Left renal pelvis (tissue), 4 donors: Measurements from ENCODE around the gene RNF17. TPM values are rescaled to one million over a fixed set of nuclear protein-coding genes. Genes with fewer than 3 reads are reported as not detected.

ENCODE experiments used
- DNase-seq, 4 donors: peaks; one replicate each; pipeline ENCODE4 v3.0.0-alpha.2; 2013; ENCODE audit warnings: low read depth in 4 of 4, low spot score in 3 of 4
- polyA plus RNA-seq, 4 donors: library from polyadenylated mRNA; unstranded; fragments of 120-200 nt; gene quantifications; one replicate each; pipeline ENCODE4 v1.2.1, GENCODE V29; 2013; ENCODE audit not compliant: insufficient read length in 4 of 4

Gene RNF17
- polyA plus RNA-seq, 4 donors: 0.72 to 0.86 TPM; not detected in 2

- no peak for DNase-seq
These were observed 95.0 kb downstream of the RNF17 start for GRCh38 chr13:24858953-24859352.

- no peak for DNase-seq
These were observed 96.8 kb downstream of the RNF17 start for GRCh38 chr13:24860770-24861169.

GRCh38 chr13:24861617-24862362, 97.8 kb downstream of the RNF17 start:
- no peak for DNase-seq

- no peak for DNase-seq
These were observed 100.0 kb downstream of the RNF17 start for GRCh38 chr13:24863748-24864540.

- no peak for DNase-seq
These were observed 100.6 kb downstream of the RNF17 start for GRCh38 chr13:24864579-24864978.

- no peak for DNase-seq
These were observed 101.4 kb downstream of the RNF17 start for GRCh38 chr13:24865163-24865953.

- DNase-seq: no peak
These were observed 102.5 kb downstream of the RNF17 start for GRCh38 chr13:24866488-24866887.

GRCh38 chr13:24868874-24869273, 104.9 kb downstream of the RNF17 start:
- DNase-seq: no peak

- no peak for DNase-seq
These were observed 106.4 kb downstream of the RNF17 start for GRCh38 chr13:24870380-24870760.

- DNase-seq: no peak
These were observed 111.6 kb downstream of the RNF17 start for GRCh38 chr13:24875566-24875965.

- no peak for DNase-seq
These were observed 113.6 kb downstream of the RNF17 start for GRCh38 chr13:24877531-24877930.

- DNase-seq: no peak
These were observed 114.4 kb downstream of the RNF17 start for GRCh38 chr13:24878340-24878739.

GRCh38 chr13:24882665-24883064, 118.7 kb downstream of the RNF17 start:
- DNase-seq: no peak

- DNase-seq: no peak
These were observed 123.8 kb downstream of the RNF17 start for GRCh38 chr13:24887759-24888158.

GRCh38 chr13:24888291-24888931, 124.4 kb downstream of the RNF17 start:
- no peak for DNase-seq

- no peak for DNase-seq
These were observed 126.3 kb downstream of the RNF17 start for GRCh38 chr13:24890256-24890655.

- DNase-seq: no peak
These were observed 127.6 kb downstream of the RNF17 start for GRCh38 chr13:24891476-24892108.

GRCh38 chr13:24892829-24893228, 128.9 kb downstream of the RNF17 start:
- no peak for DNase-seq

GRCh38 chr13:24893863-24894262, 129.9 kb downstream of the RNF17 start:
- no peak for DNase-seq

- DNase-seq: no peak
These were observed 130.5 kb downstream of the RNF17 start for GRCh38 chr13:24894277-24894971.
